ENCODE data around the gene ACTG1.

Gene ACTG1

GRCh38 chr17:81476097-81476496 is 36.5 kb downstream of the ACTG1 start:
- H3K4me3 ChIP-seq (ENCODE audit: low read depth, low read length): no peak overlapping the region

GRCh38 chr17:81474958-81475357 is 37.6 kb downstream of the ACTG1 start:
- Histone ChIP-seq H3K4me3 (ENCODE audit: low read depth, low read length) (no peak overlapping the region), H3K27ac (no peak overlapping the region)

More at GRCh38 chr17:81476097-81476496, 36.5 kb downstream of the ACTG1 start:
- Histone ChIP-seq H3K36me3 (replicated peaks) (no peaks in the 10 kb centered on the region), H3K27ac (no peak overlapping the region), H3K27me3 (replicated peaks) (no peaks in the 10 kb centered on the region)
- in situ Hi-C loops (cut with HindIII; ENCODE audit: low pct_ligation_motif_present, low sequenced_read_pairs): no loop called here
- DNase-seq: no peak
- TF ChIP-seq CTCF (IDR thresholded peaks at IDR 0.05; ENCODE audit: low read depth, low read length, missing control alignments): no peak

GRCh38 chr17:81473019-81473418 is 39.6 kb downstream of the ACTG1 start:
- Histone ChIP-seq H3K27me3 (replicated peaks) (no peaks in the 10 kb centered on the region), H3K4me3 (ENCODE audit: low read depth, low read length) (no peak overlapping the region), H3K27ac (no peak overlapping the region), H3K36me3 (replicated peaks) (no peaks in the 10 kb centered on the region)
- in situ Hi-C loops (cut with HindIII; ENCODE audit: low pct_ligation_motif_present, low sequenced_read_pairs): no loop called here
- no peak for DNase-seq
- TF ChIP-seq CTCF (IDR thresholded peaks at IDR 0.05; ENCODE audit: low read depth, low read length, missing control alignments): no peak

More at GRCh38 chr17:81474958-81475357, 37.6 kb downstream of the ACTG1 start:
- DNase-seq: no peak
- Histone ChIP-seq H3K27me3 (replicated peaks) (no peaks in the 10 kb centered on the region), H3K36me3 (replicated peaks) (no peaks in the 10 kb centered on the region)
- in situ Hi-C loops (cut with HindIII; ENCODE audit: low pct_ligation_motif_present, low sequenced_read_pairs): no loop called here
- TF ChIP-seq CTCF (IDR thresholded peaks at IDR 0.05; ENCODE audit: low read depth, low read length, missing control alignments): no peak

- Histone ChIP-seq H3K27ac (no peak overlapping the region), H3K27me3 (replicated peaks) (no peaks in the 10 kb centered on the region), H3K4me3 (ENCODE audit: low read depth, low read length) (no peak overlapping the region), H3K36me3 (replicated peaks) (no peaks in the 10 kb centered on the region)
- TF ChIP-seq CTCF (IDR thresholded peaks at IDR 0.05; ENCODE audit: low read depth, low read length, missing control alignments): peak; percentile 34
- peak; percentile 94 for DNase-seq
- in situ Hi-C loops (cut with HindIII; ENCODE audit: low pct_ligation_motif_present, low sequenced_read_pairs): no loop called here
Observed at GRCh38 chr17:81471818-81472456, 40.7 kb downstream of the ACTG1 start.

GRCh38 chr17:81470944-81471817 is 41.4 kb downstream of the ACTG1 start:
- Histone ChIP-seq H3K27ac (no peak overlapping the region), H3K27me3 (replicated peaks) (no peaks in the 10 kb centered on the region), H3K36me3 (replicated peaks) (no peaks in the 10 kb centered on the region), H3K4me3 (ENCODE audit: low read depth, low read length) (no peak overlapping the region)
- in situ Hi-C loops (cut with HindIII; ENCODE audit: low pct_ligation_motif_present, low sequenced_read_pairs): no loop called here
- no peak for TF ChIP-seq CTCF (IDR thresholded peaks at IDR 0.05; ENCODE audit: low read depth, low read length, missing control alignments)
- no peak for DNase-seq
